ELF-1 (cell line): Measurements from ENCODE around the gene FMN2.
"Not testable (repeated sequence)": the region's sequence is repeated elsewhere in the genome, so short reads cannot be mapped to it uniquely, and the experiment has no call there.

Experiments
- DNase-seq: peaks from one replicate; pipeline ENCODE4 v3.0.0-alpha.2; 2016; ENCODE audit warnings: low read depth, low spot score

FMN2 gene

DNA sequence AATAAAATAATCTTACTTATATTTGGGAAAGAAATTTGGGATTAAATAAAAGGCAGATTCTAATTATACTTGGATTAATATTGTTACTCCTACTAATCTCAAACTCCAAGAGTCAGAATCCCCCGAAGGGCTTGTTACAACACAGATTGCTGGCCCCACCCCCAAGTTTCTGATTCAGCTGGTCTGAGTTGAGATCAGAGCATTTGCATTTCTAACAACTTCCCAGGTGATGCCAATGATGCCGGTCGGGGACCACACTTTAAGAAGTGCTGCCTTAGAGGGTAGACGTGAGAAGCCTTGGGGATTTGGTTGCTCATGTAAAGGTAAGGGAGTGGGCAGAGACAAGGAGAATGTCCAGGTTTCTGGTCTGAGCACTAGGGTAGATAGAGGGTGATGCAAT is 47.2 kb downstream of the FMN2 start:
- no peak for DNase-seq

GRCh38 chr1:240139511-240139910 is 47.8 kb downstream of the FMN2 start:
- no peak for DNase-seq

DNA sequence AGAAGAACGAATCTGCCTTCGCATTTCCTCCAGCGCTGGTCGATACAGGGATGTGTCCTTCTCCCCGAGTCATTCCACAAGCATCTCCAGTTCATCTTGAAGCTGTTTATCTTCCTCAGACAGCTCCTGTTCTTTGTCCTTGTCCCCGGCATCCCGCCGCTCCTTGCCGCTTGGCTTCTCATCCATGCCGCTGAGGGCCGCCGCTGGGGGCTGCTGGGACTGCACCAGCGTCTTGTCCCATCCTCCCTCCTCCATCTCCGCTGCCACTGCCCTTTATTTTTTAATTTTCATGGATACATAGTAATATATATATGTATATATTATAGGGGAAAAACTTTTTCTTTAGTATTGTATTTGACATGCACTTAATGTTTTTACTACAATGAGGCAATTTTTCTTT is 53.4 kb downstream of the FMN2 start:
- no peak for DNase-seq

DNA sequence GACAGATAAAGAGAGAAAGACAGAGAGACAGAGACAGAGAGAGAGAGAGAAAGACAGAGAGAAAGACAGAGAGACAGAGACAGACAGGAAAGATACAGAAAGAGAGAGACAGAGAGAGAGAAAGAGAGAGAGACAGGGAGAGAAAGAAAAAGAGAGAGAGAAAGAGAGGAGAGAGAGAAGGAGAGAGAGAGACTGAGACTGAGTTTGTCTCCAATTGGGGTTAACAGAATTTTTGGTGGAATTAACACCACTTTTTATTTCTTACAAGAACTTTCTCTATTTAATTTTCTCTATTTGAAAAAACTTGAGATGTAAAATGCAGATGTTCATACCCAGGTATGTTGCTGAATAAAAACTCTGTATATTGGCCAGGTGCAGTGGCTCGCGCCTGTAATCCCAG is 56.6 kb downstream of the FMN2 start:
- no peak for DNase-seq

GRCh38 chr1:240149484-240150094 is 57.9 kb downstream of the FMN2 start:
- DNase-seq = no peak

DNA sequence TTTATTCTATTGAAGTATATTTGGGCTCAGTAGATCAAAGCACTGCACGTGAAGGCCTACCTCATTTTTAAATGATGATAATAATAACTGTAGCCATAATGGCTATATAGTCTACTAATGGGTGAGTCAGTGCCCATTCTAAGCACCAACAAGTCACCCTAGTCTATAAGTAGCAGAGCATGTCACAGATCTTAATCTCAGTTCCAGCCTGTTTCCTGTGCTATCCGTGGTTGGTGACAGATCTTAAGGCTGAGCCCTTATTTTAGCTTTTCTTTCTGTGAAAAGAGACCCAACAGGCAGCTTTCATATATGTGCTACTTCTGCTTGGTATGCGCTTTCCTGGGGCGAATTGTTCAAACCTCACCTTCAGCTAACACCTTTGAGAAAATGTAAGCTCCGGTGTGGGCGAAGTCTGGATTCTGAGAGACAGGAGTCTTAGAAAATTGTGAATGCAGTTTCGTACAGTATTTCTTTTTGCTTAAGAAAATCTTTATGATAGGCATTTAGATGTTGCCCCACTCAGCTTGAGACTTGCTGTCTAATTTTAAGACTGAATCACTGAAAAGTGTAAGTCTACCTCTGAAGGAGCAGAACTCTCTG is 59.6 kb downstream of the FMN2 start:
- DNase-seq = no peak

GRCh38 chr1:240152611-240153297 is 61.1 kb downstream of the FMN2 start:
- DNase-seq = no peak

DNA sequence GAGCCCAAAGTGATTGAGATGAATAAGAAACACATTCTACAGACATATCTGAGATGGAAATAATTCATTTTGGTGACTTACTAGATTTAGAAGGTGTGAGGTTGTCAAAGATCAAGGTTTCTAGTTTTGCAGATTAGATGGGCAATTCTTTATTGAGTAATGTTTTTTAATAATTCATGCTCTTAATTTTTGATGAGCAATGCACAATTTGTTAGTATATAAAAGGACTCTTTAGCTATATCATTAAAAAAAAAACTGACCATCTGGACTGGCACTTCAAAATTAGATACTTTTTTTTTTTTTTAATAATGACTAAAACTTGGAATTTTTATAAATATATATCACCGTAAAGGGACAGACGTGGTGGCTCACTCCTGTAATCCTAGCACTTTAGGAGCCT is 63.9 kb downstream of the FMN2 start:
- no peak for DNase-seq

DNA sequence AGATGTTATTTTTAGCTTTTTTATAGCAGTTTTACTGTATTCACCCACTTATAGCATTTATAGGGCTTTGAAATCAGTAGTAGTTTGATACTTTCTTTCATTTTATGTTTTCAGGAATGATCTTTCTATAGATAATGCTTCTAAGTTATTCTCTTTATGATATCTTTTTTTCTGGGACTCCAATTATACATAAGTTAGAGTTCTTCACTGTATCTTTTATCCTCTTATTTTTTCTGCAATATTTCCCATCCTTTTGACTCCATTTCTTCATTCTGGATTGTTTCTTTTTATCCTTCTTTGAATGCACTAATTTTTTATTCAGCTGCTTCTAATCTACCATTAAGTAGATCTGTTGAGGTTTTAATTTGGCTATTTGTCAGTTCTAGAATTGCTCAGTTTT is 73.1 kb downstream of the FMN2 start:
- DNase-seq = no peak

DNA sequence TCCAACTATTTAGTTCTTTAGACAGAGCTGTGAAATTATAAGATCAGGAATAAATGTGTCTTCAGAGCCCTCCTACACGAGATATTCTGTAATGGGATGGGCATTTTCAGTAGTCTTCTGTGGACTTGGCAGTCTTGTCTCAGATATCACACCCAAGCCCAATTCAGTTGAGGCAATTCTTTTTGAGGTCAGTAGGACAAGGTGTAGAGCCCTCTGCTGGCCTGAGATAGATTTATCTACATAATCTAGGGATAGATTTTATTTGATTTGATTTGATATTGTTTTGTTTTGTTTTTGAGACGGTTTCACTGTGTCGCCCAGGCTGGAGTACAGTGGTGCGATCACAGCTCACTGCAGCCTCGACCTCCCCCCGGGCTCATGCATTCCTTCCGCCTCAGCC is 77.5 kb downstream of the FMN2 start:
- no peak for DNase-seq

- DNase-seq = no peak
Observed at GRCh38 chr1:240170266-240170665, 78.6 kb downstream of the FMN2 start.

DNA sequence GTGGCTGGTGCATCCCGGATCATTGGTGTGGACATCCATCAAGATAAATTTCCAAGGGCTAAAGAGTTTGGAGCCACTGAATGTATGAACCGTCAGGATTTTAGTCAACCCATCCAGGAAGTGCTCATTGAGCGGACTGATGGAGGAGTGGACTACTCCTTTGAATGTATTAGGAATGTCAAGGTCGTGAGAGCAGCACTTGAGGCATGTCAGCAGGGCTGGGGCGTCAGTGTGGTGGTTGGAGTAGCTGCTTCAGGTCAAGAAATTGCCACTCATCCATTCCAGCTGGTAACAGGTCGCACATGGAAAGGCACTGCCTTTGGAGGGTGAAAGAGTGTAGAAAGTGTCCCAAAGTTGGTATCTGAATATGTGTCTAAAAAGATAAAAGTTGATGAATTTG is 79.1 kb downstream of the FMN2 start:
- DNase-seq = no peak

DNA sequence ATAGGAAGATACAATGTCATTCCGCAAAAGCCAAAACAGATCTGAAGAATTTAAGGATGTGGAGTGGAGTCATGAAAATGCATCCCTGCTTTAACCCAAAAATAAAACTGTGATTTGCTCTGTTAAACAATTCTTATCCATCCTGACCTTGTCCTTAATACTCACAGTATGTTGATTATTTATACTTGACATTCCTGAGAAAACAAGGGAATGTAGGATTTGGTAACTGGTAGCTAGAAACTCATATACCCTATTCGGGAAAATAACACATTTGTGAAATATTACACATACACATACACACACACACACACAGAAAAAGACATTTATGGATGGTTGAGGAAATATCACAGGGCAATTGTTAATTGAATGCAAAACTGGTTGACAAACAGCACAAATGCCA is 80.2 kb downstream of the FMN2 start:
- DNase-seq = no peak

DNA sequence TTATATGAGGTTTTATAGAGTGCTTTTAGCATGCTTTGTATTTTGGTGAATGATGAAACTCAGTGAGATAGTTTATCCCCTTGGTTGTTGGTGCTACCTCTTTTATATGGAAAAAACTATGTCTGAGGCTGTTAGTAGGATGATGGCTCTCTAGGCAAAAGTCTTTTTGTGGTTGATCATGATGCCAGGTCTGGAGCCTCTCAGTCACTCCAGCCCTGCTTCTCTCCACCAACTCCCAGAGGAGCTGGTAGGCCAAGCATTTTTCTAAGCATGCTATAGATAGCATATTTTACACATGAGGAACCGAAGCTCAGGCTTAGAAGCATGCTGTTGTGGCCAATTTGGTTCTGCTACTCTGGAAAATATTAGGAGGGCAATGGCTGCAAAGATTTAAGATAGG is 82.2 kb downstream of the FMN2 start:
- no peak for DNase-seq

- DNase-seq = no peak
Observed at GRCh38 chr1:240174734-240175133, 83.1 kb downstream of the FMN2 start.

DNA sequence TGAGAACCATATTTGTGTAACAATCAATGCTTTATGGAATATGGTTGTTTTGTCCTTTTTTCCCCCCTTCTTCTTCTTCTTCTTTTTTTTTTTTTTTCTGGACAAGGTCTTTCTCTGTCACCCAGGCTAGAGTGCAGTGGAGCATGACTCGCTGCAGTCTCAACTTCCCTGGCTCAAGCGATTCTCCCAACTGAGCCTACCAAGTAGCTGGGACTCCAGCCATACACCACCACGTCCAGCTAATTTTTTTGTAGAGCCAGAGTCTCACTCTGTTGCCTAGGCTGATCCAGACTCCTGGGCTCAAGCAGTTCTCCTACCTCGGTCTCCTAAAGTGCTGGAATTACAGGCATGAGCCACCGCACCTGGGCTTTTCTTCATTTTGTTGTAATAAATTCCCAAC is 86.7 kb downstream of the FMN2 start:
- no peak for DNase-seq

DNA sequence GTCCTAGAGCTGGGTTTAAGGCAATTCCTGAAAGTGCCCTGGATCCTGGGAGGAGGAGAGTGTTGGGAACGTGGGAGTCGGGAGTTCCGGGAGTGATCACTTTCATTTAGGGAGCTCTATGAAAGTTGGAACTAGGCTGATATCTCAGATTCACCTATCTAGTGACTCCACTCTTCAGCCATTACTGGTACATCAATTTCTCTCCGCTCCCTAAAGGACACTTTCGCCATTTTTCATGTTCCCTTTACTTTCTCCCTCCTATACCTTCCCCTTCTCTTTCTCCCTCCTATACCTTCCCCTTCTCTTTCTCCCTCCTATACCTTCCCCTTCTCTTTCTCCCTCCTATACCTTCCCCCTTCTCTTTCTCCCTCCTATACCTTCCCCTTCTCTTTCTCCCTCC is 93.0 kb downstream of the FMN2 start:
- DNase-seq = not testable (repeated sequence)

DNA sequence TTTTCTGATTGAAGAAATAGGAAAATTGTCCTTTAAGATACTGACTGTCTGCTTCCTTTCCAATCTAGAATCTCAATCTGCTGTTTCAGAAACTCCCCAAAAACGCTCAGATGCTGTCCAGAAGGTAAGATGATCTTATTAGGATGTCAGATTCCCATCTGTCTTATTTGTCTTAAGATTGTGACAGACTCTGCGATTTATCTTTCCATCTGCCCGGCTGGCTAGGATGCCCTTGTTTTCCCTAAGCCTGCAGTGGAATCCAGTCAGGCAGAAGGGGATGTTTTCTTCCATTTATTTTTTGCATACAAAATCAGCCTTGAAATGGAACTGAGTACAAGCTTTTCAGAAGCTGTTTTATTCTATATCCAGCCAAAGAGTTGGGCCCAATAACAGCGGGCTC is 96.5 kb downstream of the FMN2 start:
- no peak for DNase-seq

GRCh38 chr1:240189386-240189989 is 97.8 kb downstream of the FMN2 start:
- peak; percentile 20 for DNase-seq

DNA sequence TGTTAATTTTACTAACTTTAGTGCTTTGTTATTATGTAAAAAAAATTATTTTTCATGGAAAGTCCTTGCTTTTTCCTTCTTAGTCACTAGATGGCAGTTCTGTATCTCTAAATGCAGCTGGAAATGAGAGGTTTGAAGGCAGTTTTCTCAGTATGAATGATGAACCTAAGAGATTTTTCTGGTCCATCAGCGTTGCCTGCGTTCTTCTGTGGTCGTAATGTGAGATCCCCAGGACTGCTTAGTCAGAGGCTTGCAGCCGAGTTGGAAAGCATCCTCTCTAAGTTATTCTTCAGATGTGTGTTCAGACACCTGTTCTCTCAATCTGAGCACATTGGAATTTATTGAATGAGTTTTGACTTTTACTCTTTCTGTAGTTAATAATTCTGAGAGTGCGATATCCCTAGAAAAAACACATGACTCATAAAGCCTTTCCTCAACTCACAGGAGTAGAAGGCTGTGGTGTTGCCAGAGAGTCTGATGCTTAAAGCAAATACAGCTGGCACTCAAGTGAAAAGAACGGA is 99.3 kb downstream of the FMN2 start:
- DNase-seq = peak; percentile 9

GRCh38 chr1:240192851-240193250 is 101.2 kb downstream of the FMN2 start:
- DNase-seq = no peak

DNA sequence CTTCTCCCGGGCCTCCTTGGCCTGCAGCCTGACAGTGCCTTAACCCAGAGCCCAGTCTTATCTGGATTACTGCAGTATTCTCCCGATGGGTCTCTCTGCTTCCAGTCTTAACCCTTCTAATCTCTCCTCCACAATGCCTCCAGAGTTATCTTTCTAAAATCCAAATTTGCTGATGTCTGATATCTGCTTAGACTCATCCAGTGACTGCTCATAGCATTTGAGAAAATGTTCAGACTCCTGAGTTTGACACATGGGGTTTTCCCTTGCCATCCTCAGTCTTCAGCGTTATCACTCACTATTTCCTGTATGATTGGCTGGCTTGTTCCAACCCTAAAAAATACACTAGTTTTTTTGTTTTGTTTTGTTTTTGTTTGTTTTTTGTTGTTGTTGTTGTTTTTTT is 102.0 kb downstream of the FMN2 start:
- peak; percentile 7 for DNase-seq

DNA sequence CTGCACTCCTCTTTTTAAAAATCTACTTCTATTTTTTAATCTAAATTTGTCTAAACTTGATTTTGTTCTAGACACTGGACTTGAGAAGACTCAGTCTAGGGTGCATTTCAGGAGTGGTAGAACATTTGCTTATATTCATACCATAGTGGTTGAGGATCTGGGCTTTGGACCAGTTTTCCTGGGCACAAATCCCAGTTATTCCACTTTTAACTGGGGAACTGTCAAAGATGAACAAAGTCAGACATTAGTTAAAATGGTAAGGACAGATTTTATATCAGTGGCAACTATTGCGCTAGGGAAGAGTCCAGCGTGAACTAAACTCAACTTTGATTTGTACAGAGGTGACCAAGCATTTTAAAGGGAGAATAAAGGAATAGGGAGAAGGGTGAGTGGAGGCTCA is 102.4 kb downstream of the FMN2 start:
- no peak for DNase-seq
